Ureter (tissue), 1 donor: ENCODE measurements around the gene DNAJC12. TPM values are rescaled to one million over a fixed set of nuclear protein-coding genes. Genes with fewer than 3 reads are reported as not detected.
"Not testable (repeated sequence)": the region's sequence is repeated elsewhere in the genome, so short reads cannot be mapped to it uniquely, and the experiment has no call there.

ENCODE experiments used
- DNase-seq: peaks from one replicate; pipeline ENCODE4 v3.0.0-alpha.2; 2020; ENCODE audit warnings: low spot score
- total RNA-seq: library from RNA; stranded (reverse); gene quantifications from one replicate; pipeline ENCODE4 v1.2.4, GENCODE V29; 2023
- donor health status: DM: yes; HTN: yes; CAD: no.

DNAJC12 gene
- total RNA-seq, 1 donor from 2014 or later, result 1.8 TPM

DNA sequence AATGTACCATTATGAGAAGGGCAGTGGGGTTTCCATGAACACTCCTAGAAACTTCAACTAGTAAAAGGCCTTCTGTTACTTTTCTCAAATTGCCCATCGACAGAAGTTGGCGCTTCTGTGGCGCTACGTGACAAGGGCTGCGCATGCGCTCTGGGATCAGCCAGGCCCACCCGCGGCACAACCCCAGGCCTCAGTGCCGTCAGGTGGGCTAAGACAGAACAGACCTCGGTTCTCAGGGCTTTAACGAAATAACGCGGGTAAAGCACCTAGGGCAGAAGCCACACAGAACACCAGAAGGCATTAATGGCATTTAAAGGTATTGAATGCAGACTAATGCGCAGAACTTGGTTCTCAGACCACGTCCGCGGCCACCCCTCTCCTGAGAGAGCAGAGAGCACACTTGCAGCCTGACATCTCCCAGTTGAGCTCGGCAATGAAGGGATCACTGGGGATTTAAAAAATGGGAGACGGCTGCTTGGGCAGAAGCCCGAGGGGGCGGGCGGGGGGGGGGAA is 74.4 kb downstream of the DNAJC12 start:
- peak; percentile 81 for DNase-seq

DNA sequence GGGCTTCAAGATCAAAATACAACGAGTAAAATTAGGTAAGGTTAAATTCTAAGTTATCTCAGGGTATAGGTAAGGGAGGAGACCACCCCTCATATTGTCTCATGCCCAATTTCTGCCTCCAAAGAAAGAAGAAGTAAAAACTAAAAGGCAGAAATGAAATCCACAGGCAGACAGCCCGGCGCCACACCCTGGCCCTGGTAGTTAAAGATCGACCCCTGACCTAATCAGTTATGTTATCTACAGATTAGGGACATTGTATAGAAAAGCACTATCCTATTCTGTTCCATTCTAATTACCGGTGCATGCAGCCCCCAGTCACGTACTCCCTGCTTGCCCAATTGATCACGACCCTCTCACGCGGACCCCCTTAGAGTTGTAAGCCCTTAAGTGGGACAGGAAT is 75.4 kb downstream of the DNAJC12 start:
- not testable (repeated sequence) for DNase-seq

GRCh38 chr10:67760272-67760671 is 77.7 kb downstream of the DNAJC12 start:
- no peak for DNase-seq

Other genes with a start within 250 kb of the DNAJC12 start
- 1.1 TPM for gene CTNNA3, start 142.0 kb downstream of the DNAJC12 start, total RNA-seq
- 23.5 TPM for gene SIRT1, start 46.5 kb upstream of the DNAJC12 start, total RNA-seq
- 79.5 TPM for gene HERC4, start 237.1 kb upstream of the DNAJC12 start, total RNA-seq